VCaP (cell line): Measurements from ENCODE around the gene RHOT2.
A peak's percentile ranks its signal among the peaks of the same experiment; 100 is the strongest.

Source experiments
- H3K27ac ChIP-seq: fragments of 450-650 bp; 2 replicates; pipeline ENCODE4 v1.5.1; 2017
- TF ChIP-seq, protein P1 (sequence below): fragments of 450-650 bp; conservative IDR thresholded peaks from 2 replicates; pipeline ENCODE4 v1.5.1; 2017; ENCODE audit warnings: mild to moderate bottlenecking, moderate library complexity

The RHOT2 gene

GRCh38 chr16:689175-689897 lies 21.4 kb downstream of the RHOT2 start:
- TF ChIP-seq, protein P1, sequence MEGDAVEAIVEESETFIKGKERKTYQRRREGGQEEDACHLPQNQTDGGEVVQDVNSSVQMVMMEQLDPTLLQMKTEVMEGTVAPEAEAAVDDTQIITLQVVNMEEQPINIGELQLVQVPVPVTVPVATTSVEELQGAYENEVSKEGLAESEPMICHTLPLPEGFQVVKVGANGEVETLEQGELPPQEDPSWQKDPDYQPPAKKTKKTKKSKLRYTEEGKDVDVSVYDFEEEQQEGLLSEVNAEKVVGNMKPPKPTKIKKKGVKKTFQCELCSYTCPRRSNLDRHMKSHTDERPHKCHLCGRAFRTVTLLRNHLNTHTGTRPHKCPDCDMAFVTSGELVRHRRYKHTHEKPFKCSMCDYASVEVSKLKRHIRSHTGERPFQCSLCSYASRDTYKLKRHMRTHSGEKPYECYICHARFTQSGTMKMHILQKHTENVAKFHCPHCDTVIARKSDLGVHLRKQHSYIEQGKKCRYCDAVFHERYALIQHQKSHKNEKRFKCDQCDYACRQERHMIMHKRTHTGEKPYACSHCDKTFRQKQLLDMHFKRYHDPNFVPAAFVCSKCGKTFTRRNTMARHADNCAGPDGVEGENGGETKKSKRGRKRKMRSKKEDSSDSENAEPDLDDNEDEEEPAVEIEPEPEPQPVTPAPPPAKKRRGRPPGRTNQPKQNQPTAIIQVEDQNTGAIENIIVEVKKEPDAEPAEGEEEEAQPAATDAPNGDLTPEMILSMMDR: no peak
- peak overlapping the region; percentile 74 for H3K27ac ChIP-seq

- peak overlapping the region; percentile 74; the same call in 1 of the 2 replicates for H3K27ac ChIP-seq
These were observed 23.3 kb downstream of the RHOT2 start for GRCh38 chr16:691242-691641.

GRCh38 chr16:692356-693108 lies 24.6 kb downstream of the RHOT2 start:
- H3K27ac ChIP-seq: no peak overlapping the region
- TF ChIP-seq, protein P1: no peak

- TF ChIP-seq, protein P1: no peak
- H3K27ac ChIP-seq: no peak overlapping the region
These were observed 25.4 kb downstream of the RHOT2 start for GRCh38 chr16:693364-693763.

DNA sequence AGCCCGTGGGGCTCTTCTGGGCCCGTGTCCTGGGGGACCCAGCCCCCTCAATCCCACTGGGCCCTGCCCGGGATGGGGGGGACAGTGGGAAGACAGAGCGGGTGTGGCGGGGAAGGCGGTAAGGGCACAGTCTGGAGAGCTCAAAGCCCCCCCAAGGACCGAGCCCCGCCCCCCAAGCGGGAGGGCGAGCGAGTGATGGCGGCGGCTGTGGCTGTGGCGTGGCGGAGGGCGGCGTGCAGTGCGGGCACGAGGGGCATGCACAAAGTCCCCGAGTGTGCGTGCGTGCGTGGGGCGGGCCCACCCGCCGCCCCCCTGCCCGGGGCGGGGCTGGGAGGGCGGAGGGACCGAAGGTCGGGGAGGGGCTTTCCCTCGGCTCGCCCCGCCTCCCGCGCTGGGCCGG lies 25.8 kb downstream of the RHOT2 start:
- TF ChIP-seq, protein P1: no peak
- H3K27ac ChIP-seq: no peak overlapping the region

- TF ChIP-seq, protein P1: no peak
- H3K27ac ChIP-seq: no peak overlapping the region
These were observed 26.4 kb downstream of the RHOT2 start for GRCh38 chr16:694187-694862.

DNA sequence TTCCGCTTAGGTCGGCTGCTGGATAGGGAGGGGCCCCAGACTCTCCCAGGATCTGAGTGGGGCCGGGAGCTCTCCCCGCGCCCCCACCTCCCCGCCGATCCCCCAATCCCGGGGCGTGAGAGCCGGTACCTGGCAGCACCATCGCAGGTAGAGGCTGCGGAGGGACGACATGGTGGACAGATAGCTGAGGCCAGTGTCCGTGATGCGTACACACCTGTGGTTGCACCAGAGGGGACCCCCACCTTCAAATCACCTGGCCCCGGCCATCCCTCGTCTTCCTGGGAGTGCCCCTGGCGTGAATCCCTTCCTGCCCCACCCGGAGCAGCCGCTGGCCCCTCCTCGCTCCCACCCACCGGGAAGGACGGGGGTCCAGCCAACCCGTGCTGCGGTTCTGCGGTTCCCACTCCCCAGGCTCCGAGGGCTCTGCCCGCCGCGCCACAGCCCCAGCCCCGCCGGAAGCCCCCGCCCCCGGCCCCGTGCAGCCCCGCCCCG lies 27.0 kb downstream of the RHOT2 start:
- TF ChIP-seq, protein P1: no peak
- H3K27ac ChIP-seq: no peak overlapping the region
